Neural crest cell (in vitro differentiated cells): ENCODE measurements around the gene HNRNPA3. TPM values are rescaled to one million over a fixed set of nuclear protein-coding genes. Genes with fewer than 3 reads are reported as not detected.
"Not testable (repeated sequence)": the region's sequence is repeated elsewhere in the genome, so short reads cannot be mapped to it uniquely, and the experiment has no call there.

Experiments used
- DNase-seq: peaks from one replicate; pipeline ENCODE4 v3.0.0; 2021; ENCODE audit warnings: low read depth, mixed read lengths, low spot score
- H3K27ac Mint-ChIP-seq: one replicate; pipeline ENCODE4 v1.8.0; 2021; ENCODE audit warnings: mild to moderate bottlenecking, mixed read lengths; ENCODE audit not compliant: unreplicated experiment
- H3K27me3 Mint-ChIP-seq: 2 replicates; pipeline ENCODE4 v1.8.0; 2021; ENCODE audit warnings: low read depth, mild to moderate bottlenecking, mixed read lengths
- H3K36me3 Mint-ChIP-seq: 2 replicates; pipeline ENCODE4 v1.8.0; 2021; ENCODE audit warnings: low read depth, mild to moderate bottlenecking, mixed read lengths
- H3K4me1 Mint-ChIP-seq: 2 replicates; pipeline ENCODE4 v1.8.0; 2021; ENCODE audit warnings: mixed read lengths
- H3K4me3 Mint-ChIP-seq: one replicate; pipeline ENCODE4 v1.8.0; 2021; ENCODE audit warnings: mild to moderate bottlenecking, mixed read lengths
- H3K9me3 Mint-ChIP-seq: 2 replicates; pipeline ENCODE4 v1.8.0; 2021; ENCODE audit warnings: mixed read lengths
- CTCF ChIP-seq: fragments of 200-600 bp; sonication (generic); conservative IDR thresholded peaks from 2 replicates; pipeline ENCODE4 v1.5.0; 2021; ENCODE audit warnings: antibody characterized with exemption, mild to moderate bottlenecking
- total RNA-seq: library from RNA; stranded (reverse); gene quantifications from 2 replicates; pipeline ENCODE4 v1.2.1, GENCODE V29; 2021

The HNRNPA3 gene
- total RNA-seq, 1 donor from 2014 or later, result 397 TPM

- Mint-ChIP-seq H3K9me3 (no peaks in the 10 kb centered on the region), H3K27me3 (no peaks in the 10 kb centered on the region), H3K27ac (peak within 1 kb of the TSS; percentile 99), H3K4me1 (peaks cover 47% of the 10 kb centered on the region), H3K4me3 (peak within 1 kb of the TSS; percentile 95), H3K36me3 (peaks cover 3% of the 10 kb centered on the region)
- TF ChIP-seq CTCF, result peak; percentile 48
- peak; percentile 68 for DNase-seq
Measured at GRCh38 chr2:177264693-177265587, 52.3 kb downstream of the HNRNPA3 start, which contains the start of gene NFE2L2. Gene NFE2L2 (minus strand): TSS chr2:177264727. CDS start chr2:177264576, 151 bp downstream.

- Mint-ChIP-seq H3K4me3 (peak overlapping the region; percentile 95), H3K9me3 (no peaks in the 10 kb centered on the region), H3K27ac (no peak overlapping the region), H3K4me1 (peaks cover 38% of the 10 kb centered on the region), H3K36me3 (no peaks in the 10 kb centered on the region), H3K27me3 (no peaks in the 10 kb centered on the region)
- no peak for DNase-seq
- TF ChIP-seq CTCF, result no peak
Measured at GRCh38 chr2:177265824-177266817, 53.5 kb downstream of the HNRNPA3 start.

- H3K27me3 Mint-ChIP-seq, H3K36me3 Mint-ChIP-seq, DNase-seq, H3K9me3 Mint-ChIP-seq, H3K27ac Mint-ChIP-seq: not testable (repeated sequence)
- Mint-ChIP-seq H3K4me1 (peaks cover 29% of the 10 kb centered on the region), H3K4me3 (peak overlapping the region; percentile 56)
Measured at GRCh38 chr2:177266955-177267354, 54.4 kb downstream of the HNRNPA3 start.

- no peaks in the 10 kb centered on the region for H3K9me3 Mint-ChIP-seq
- H3K27me3 Mint-ChIP-seq, result no peaks in the 10 kb centered on the region
- no peak overlapping the region for H3K27ac Mint-ChIP-seq
- no peak for DNase-seq
- H3K4me1 Mint-ChIP-seq, result peaks cover 18% of the 10 kb centered on the region
- H3K4me3 Mint-ChIP-seq, result no peak overlapping the region
- TF ChIP-seq CTCF, result no peak
- no peaks in the 10 kb centered on the region for H3K36me3 Mint-ChIP-seq
Measured at GRCh38 chr2:177268187-177268871, 55.7 kb downstream of the HNRNPA3 start.

GRCh38 chr2:177268901-177269300, 56.3 kb downstream of the HNRNPA3 start:
- Mint-ChIP-seq H3K4me1 (peaks cover 17% of the 10 kb centered on the region), H3K27ac (no peak overlapping the region), H3K4me3 (no peak overlapping the region), H3K9me3 (no peaks in the 10 kb centered on the region), H3K36me3 (no peaks in the 10 kb centered on the region), H3K27me3 (no peaks in the 10 kb centered on the region)
- DNase-seq, result no peak
- TF ChIP-seq CTCF, result no peak
